Adipose tissue (tissue), 3 donors: ENCODE data around the gene HOXD13. TPM values are rescaled to one million over a fixed set of nuclear protein-coding genes. Genes with fewer than 3 reads are reported as not detected.

Experiments
- H3K27ac ChIP-seq: one replicate; pipeline ENCODE4 v1.5.1; 2013; ENCODE audit warnings: low read depth, low read length
- WGBS, 3 donors: extraction: QIAGEN DNeasy Blood & Tissue Kit; methylation state at CpG; one replicate each; pipeline ENCODE4 v1.1.7; 2013; 5-methylcytosine and 5-hydroxymethylcytosine counted together
- polyA plus RNA-seq, 3 donors: library from polyadenylated mRNA; stranded (reverse); fragments of 200-250 nt; gene quantifications; one replicate each; pipeline ENCODE4 v1.2.3, GENCODE V29; 2013
- donor health status: healthy with polysubstance abuse.
- donor health status: Bipolar disorder and iron deficiency.
- donor health status: healthy.

HOXD13 gene
- polyA plus RNA-seq, 3 donors: 0.51 TPM; not detected in 2

- no peak overlapping the region for H3K27ac ChIP-seq
Measured at GRCh38 chr2:176101842-176102241, 9.3 kb downstream of the HOXD13 start.

GRCh38 chr2:176102309-176102866 is 9.9 kb downstream of the HOXD13 start:
- WGBS, 3 donors: 16 to 31% (median 16%) methylated on average over 7 of the region's 7 CpGs

More at GRCh38 chr2:176101842-176102241, 9.3 kb downstream of the HOXD13 start:
- 27 to 55% (median 32%) methylated on average over 5 of the region's 5 CpGs for WGBS, 3 donors

GRCh38 chr2:176103194-176103593 is 10.7 kb downstream of the HOXD13 start:
- no peak overlapping the region for H3K27ac ChIP-seq
- 15 to 39% (median 32%) methylated on average over 7 of the region's 7 CpGs for WGBS, 3 donors

More at GRCh38 chr2:176102309-176102866, 9.9 kb downstream of the HOXD13 start:
- no peak overlapping the region for H3K27ac ChIP-seq

- no peak overlapping the region for H3K27ac ChIP-seq
- 3 to 10% (median 8%) methylated on average over 17 of the region's 17 CpGs for WGBS, 3 donors
Measured at GRCh38 chr2:176103742-176104315, 11.3 kb downstream of the HOXD13 start.

- H3K27ac ChIP-seq: no peak overlapping the region
Measured at GRCh38 chr2:176104316-176105077, 12.0 kb downstream of the HOXD13 start.

GRCh38 chr2:176105078-176105729 is 12.7 kb downstream of the HOXD13 start:
- 7 to 20% (median 8%) methylated on average over 24 to 25 of the region's 25 CpGs for WGBS, 3 donors
- H3K27ac ChIP-seq: no peak overlapping the region

More at GRCh38 chr2:176104316-176105077, 12.0 kb downstream of the HOXD13 start:
- 3 to 11% (median 6%) methylated on average over 53 to 56 of the region's 56 CpGs for WGBS, 3 donors

GRCh38 chr2:176105730-176106580 is 13.4 kb downstream of the HOXD13 start:
- H3K27ac ChIP-seq: no peak overlapping the region
- 4 to 21% (median 11%) methylated on average over 25 of the region's 25 CpGs for WGBS, 3 donors

- no peak within 1 kb of the TSS for H3K27ac ChIP-seq
- WGBS, 3 donors: 1 to 3% (median 3%) methylated on average over 62 to 85 of the region's 85 CpGs
Measured at GRCh38 chr2:176106581-176107539, 14.3 kb downstream of the HOXD13 start, which contains the start of gene HOXD11. HOXD11 (plus strand) TSS chr2:176107280; CDS start chr2:176107356, 76 bp downstream.

GRCh38 chr2:176107731-176108181 is 15.2 kb downstream of the HOXD13 start:
- WGBS, 3 donors: 3 to 5% (median 3%) methylated on average over 26 to 59 of the region's 59 CpGs
- no peak overlapping the region for H3K27ac ChIP-seq

GRCh38 chr2:176109192-176109901 is 16.8 kb downstream of the HOXD13 start:
- no peak overlapping the region for H3K27ac ChIP-seq
- 9 to 28% (median 12%) methylated on average over 26 of the region's 26 CpGs for WGBS, 3 donors

GRCh38 chr2:176109946-176110345 is 17.4 kb downstream of the HOXD13 start:
- WGBS, 3 donors: 14 to 50% (median 22%) methylated on average over 4 of the region's 4 CpGs
- H3K27ac ChIP-seq: no peak overlapping the region

- H3K27ac ChIP-seq: no peak overlapping the region
- 21 to 40% (median 22%) methylated on average over 7 of the region's 7 CpGs for WGBS, 3 donors
Measured at GRCh38 chr2:176110415-176111308, 18.1 kb downstream of the HOXD13 start.

GRCh38 chr2:176111309-176111663 is 18.8 kb downstream of the HOXD13 start:
- 3 to 9% (median 4%) methylated on average over 16 of the region's 16 CpGs for WGBS, 3 donors
- no peak overlapping the region for H3K27ac ChIP-seq

- no peak overlapping the region for H3K27ac ChIP-seq
- WGBS, 3 donors: 7 to 29% (median 8%) methylated on average over 29 of the region's 29 CpGs
Measured at GRCh38 chr2:176111846-176112374, 19.4 kb downstream of the HOXD13 start.
